Trophoblast cell (in vitro differentiated cells and primary cell): ENCODE results near the gene SYPL1.
A peak's percentile ranks its signal among the peaks of the same experiment; 100 is the strongest.

Experiments used
- DNase-seq, 2 donors: peaks; one replicate each; pipeline ENCODE4 v3.0.0-alpha.2; 2016
- H2AFZ ChIP-seq: 2 replicates; pipeline ENCODE4 v1.6.1; 2013; ENCODE audit warnings: low read length, moderate library complexity, mild to moderate bottlenecking; ENCODE audit not compliant: insufficient read depth, poor library complexity
- H2AK5ac ChIP-seq: 2 replicates; pipeline ENCODE4 v1.6.1; 2013; ENCODE audit warnings: mild to moderate bottlenecking, low read length
- H2BK120ac ChIP-seq: 2 replicates; pipeline ENCODE4 v1.6.1; 2013; ENCODE audit warnings: low read length, mild to moderate bottlenecking, moderate library complexity; ENCODE audit not compliant: insufficient read depth, poor library complexity
- H2BK12ac ChIP-seq: 2 replicates; pipeline ENCODE4 v1.6.1; 2013; ENCODE audit warnings: mild to moderate bottlenecking, low read length, moderate library complexity
- H2BK5ac ChIP-seq: 2 replicates; pipeline ENCODE4 v1.6.1; 2013; ENCODE audit warnings: low read length, low read depth, moderate library complexity, mild to moderate bottlenecking; ENCODE audit not compliant: poor library complexity
- H3K14ac ChIP-seq: 2 replicates; pipeline ENCODE4 v1.6.1; 2013; ENCODE audit warnings: mild to moderate bottlenecking, low read length
- H3K18ac ChIP-seq: 2 replicates; pipeline ENCODE4 v1.6.1; 2013; ENCODE audit warnings: mild to moderate bottlenecking, low read length
- H3K23ac ChIP-seq: 2 replicates; pipeline ENCODE4 v1.6.1; 2013; ENCODE audit warnings: low read length
- H3K27ac ChIP-seq: 2 replicates; pipeline ENCODE4 v1.5.1; 2013; ENCODE audit warnings: low read depth, mild to moderate bottlenecking, inconsistent platforms, low read length, moderate library complexity
- H3K27me3 ChIP-seq: 2 replicates; pipeline ENCODE4 v1.6.1; 2013; ENCODE audit warnings: inconsistent platforms, mild to moderate bottlenecking, low read length, moderate library complexity; ENCODE audit not compliant: insufficient read depth
- H3K36me3 ChIP-seq, 2 experiments: 1 replicate in 1 of 2; 2 replicates in 1 of 2; pipeline ENCODE4 v1.6.1; 2013; ENCODE audit warnings: low read length in 2 of 2, mild to moderate bottlenecking in 2 of 2, moderate library complexity in 1 of 2; ENCODE audit not compliant: insufficient read depth in 2 of 2, control insufficient read depth in 1 of 2
- H3K4ac ChIP-seq: 2 replicates; pipeline ENCODE4 v1.6.1; 2013; ENCODE audit warnings: low read depth, mild to moderate bottlenecking, low read length, moderate library complexity
- H3K4me1 ChIP-seq, 2 experiments: 1 replicate in 1 of 2; 2 replicates in 1 of 2; pipeline ENCODE4 v1.6.1; 2013; ENCODE audit warnings: low read length in 2 of 2, mild to moderate bottlenecking in 2 of 2, moderate library complexity in 1 of 2; ENCODE audit not compliant: insufficient read depth in 2 of 2, control insufficient read depth in 1 of 2
- H3K4me2 ChIP-seq: 2 replicates; pipeline ENCODE4 v1.6.1; 2013; ENCODE audit warnings: inconsistent platforms, mild to moderate bottlenecking, low read length, moderate library complexity
- H3K4me3 ChIP-seq: 2 replicates; pipeline ENCODE4 v1.5.1; 2013; ENCODE audit warnings: mild to moderate bottlenecking, low read depth, low read length, inconsistent platforms
- H3K79me1 ChIP-seq: one replicate; pipeline ENCODE4 v1.6.1; 2013; ENCODE audit warnings: low read length
- H3K79me2 ChIP-seq: 2 replicates; pipeline ENCODE4 v1.6.1; 2013; ENCODE audit warnings: low read length, mild to moderate bottlenecking; ENCODE audit not compliant: control insufficient read depth, insufficient read depth, poor library complexity
- H3K9ac ChIP-seq: 2 replicates; pipeline ENCODE4 v1.6.1; 2013; ENCODE audit warnings: mild to moderate bottlenecking, low read length
- H3K9me3 ChIP-seq: 2 replicates; pipeline ENCODE4 v1.6.1; 2013; ENCODE audit warnings: low read depth, mild to moderate bottlenecking, control low read depth, inconsistent platforms, low read length; ENCODE audit not compliant: insufficient read depth
- H4K12ac ChIP-seq: 2 replicates; pipeline ENCODE4 v1.6.1; 2013; ENCODE audit warnings: low read depth, mild to moderate bottlenecking, low read length, moderate library complexity
- H4K8ac ChIP-seq: 2 replicates; pipeline ENCODE4 v1.6.1; 2013; ENCODE audit warnings: low read depth, mild to moderate bottlenecking, low read length, moderate library complexity
- H4K91ac ChIP-seq: one replicate; pipeline ENCODE4 v1.6.1; 2013; ENCODE audit warnings: low read depth, mild to moderate bottlenecking, low read length, moderate library complexity
- WGBS: extraction: QIAGEN DNeasy Blood & Tissue Kit; methylation state at CpG from one replicate; pipeline ENCODE4 v1.1.7; 2013; ENCODE audit warnings: missing lambda C conversion rate; ENCODE audit not compliant: insufficient read length, insufficient coverage; ENCODE audit errors: extremely low coverage; 5-methylcytosine and 5-hydroxymethylcytosine counted together

The SYPL1 gene

GRCh38 chr7:106120500-106120899, 8.4 kb upstream of the SYPL1 start:
- Histone ChIP-seq H3K9me3 (no peaks in the 10 kb centered on the region), H2BK12ac (no peak overlapping the region), H4K8ac (no peak overlapping the region), H4K91ac (no peak overlapping the region), H3K79me1 (no peaks in the 10 kb centered on the region), H3K36me3 (no peaks in the 10 kb centered on the region), H3K14ac (no peak overlapping the region), H3K4ac (no peak overlapping the region), H3K4me1 (no peaks in the 10 kb centered on the region), H2BK120ac (no peak overlapping the region), H3K27ac (no peak overlapping the region), H3K79me2 (no peaks in the 10 kb centered on the region), H3K4me2 (no peak overlapping the region), H3K9ac (no peak overlapping the region), H2AK5ac (no peak overlapping the region), H3K4me3 (no peak overlapping the region), H3K27me3 (no peaks in the 10 kb centered on the region), H3K18ac (no peak overlapping the region), H2AFZ (no peak overlapping the region), H3K23ac (no peak overlapping the region), H4K12ac (no peak overlapping the region), H2BK5ac (no peak overlapping the region)
- DNase-seq, result no peak
- WGBS, result 100% methylated on average over 1 of the region's 2 CpGs

DNA sequence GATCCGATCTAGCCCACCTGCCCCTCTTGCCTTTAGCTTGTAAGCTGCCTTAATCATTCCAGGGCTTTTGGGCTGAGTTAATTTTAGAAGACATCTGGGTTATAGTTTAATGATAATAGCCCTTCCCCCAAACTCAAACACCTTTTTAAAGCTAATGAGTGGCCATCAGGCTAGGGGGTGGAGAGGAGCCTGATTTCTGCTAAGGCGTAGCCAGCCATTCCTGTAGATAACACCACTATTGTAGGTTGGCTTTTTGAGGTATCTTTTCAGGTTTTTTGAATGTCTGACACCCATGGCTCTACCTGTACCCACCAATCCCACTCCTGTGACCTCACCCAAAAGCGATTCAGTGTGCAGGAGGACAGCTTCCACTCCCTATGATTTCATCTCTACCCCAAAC, 7.6 kb upstream of the SYPL1 start:
- Histone ChIP-seq H3K14ac (no peak overlapping the region), H3K9me3 (no peaks in the 10 kb centered on the region), H2AK5ac (no peak overlapping the region), H3K23ac (no peak overlapping the region), H3K36me3 (no peaks in the 10 kb centered on the region), H2BK5ac (no peak overlapping the region), H4K12ac (no peak overlapping the region), H3K9ac (no peak overlapping the region), H3K18ac (no peak overlapping the region), H3K27ac (no peak overlapping the region), H3K4me3 (no peak overlapping the region), H3K4me1 (no peaks in the 10 kb centered on the region), H4K8ac (no peak overlapping the region), H2BK12ac (no peak overlapping the region), H3K79me1 (no peaks in the 10 kb centered on the region), H3K79me2 (no peaks in the 10 kb centered on the region), H3K27me3 (no peaks in the 10 kb centered on the region), H3K4me2 (no peak overlapping the region), H4K91ac (no peak overlapping the region), H3K4ac (no peak overlapping the region), H2AFZ (no peak overlapping the region), H2BK120ac (no peak overlapping the region)
- WGBS, result no CpG with 5 or more reads among the region's 3 CpGs
- DNase-seq, result no peak

GRCh38 chr7:106117786-106118544, 5.9 kb upstream of the SYPL1 start:
- Histone ChIP-seq H2AK5ac (no peak overlapping the region), H3K14ac (no peak overlapping the region), H3K23ac (no peak overlapping the region), H4K12ac (no peak overlapping the region), H3K18ac (no peak overlapping the region), H3K4me2 (no peak overlapping the region), H3K27me3 (no peaks in the 10 kb centered on the region), H4K8ac (no peak overlapping the region), H3K4me3 (no peak overlapping the region), H3K27ac (no peak overlapping the region), H3K4ac (no peak overlapping the region), H2BK120ac (no peak overlapping the region), H3K9me3 (no peaks in the 10 kb centered on the region), H3K36me3 (no peaks in the 10 kb centered on the region), H3K79me2 (no peaks in the 10 kb centered on the region), H4K91ac (no peak overlapping the region), H2BK12ac (no peak overlapping the region), H2BK5ac (no peak overlapping the region), H3K4me1 (no peaks in the 10 kb centered on the region), H2AFZ (no peak overlapping the region), H3K9ac (no peak overlapping the region), H3K79me1 (no peaks in the 10 kb centered on the region)
- DNase-seq, result no peak
- no CpG with 5 or more reads among the region's 9 CpGs for WGBS

DNA sequence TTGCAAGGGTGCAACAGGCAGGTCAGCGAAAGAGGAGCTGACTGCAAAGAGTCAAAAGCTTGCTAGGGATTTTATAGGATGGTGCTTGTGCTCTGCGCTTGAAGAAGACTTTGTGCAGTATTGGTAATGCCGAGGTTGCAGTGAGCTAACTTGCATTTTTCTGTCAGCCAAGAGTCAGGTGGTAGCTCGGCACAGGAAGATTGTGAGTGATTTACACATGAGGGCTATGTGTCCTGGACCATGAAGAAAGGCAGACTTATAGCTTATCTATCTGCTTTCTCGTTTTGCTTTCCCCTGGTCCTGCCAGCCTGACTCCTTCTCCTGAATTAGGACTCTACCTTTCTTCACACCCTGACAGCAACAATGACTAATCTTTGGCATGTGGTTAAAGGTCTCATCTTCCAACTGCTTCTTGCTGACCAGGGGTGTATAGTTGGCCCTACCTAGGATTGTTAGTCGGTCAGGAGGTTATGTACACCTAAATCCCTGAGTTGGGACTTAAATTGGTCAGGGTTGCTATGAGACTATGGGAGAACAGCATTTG, 4.1 kb upstream of the SYPL1 start:
- Histone ChIP-seq H2BK12ac (no peak overlapping the region), H3K27ac (no peak overlapping the region), H3K27me3 (no peaks in the 10 kb centered on the region), H3K4me2 (no peak overlapping the region), H2AK5ac (no peak overlapping the region), H4K91ac (no peak overlapping the region), H3K79me1 (peaks cover 10% of the 10 kb centered on the region), H4K12ac (no peak overlapping the region), H4K8ac (no peak overlapping the region), H3K9me3 (no peaks in the 10 kb centered on the region), H3K4me3 (no peak overlapping the region), H2BK5ac (no peak overlapping the region), H3K18ac (no peak overlapping the region), H3K4me1 (no peaks in the 10 kb centered on the region), H3K14ac (no peak overlapping the region), H2BK120ac (no peak overlapping the region), H3K79me2 (peaks cover 7% of the 10 kb centered on the region), H2AFZ (no peak overlapping the region), H3K36me3 (no peaks in the 10 kb centered on the region), H3K4ac (no peak overlapping the region), H3K23ac (no peak overlapping the region), H3K9ac (no peak overlapping the region)
- WGBS, result no CpG with 5 or more reads among the region's 6 CpGs
- peak; percentile 4 to 43 for DNase-seq
